ENCODE measurements around the gene MAS1. TPM values are rescaled to one million over a fixed set of nuclear protein-coding genes. Genes with fewer than 3 reads are reported as not detected.

The MAS1 gene
- total and polyA plus RNA-seq, 2 donors (not counting 3 experiments of a cell fraction or from before 2014, with no cell fraction given), result not detected

DNA sequence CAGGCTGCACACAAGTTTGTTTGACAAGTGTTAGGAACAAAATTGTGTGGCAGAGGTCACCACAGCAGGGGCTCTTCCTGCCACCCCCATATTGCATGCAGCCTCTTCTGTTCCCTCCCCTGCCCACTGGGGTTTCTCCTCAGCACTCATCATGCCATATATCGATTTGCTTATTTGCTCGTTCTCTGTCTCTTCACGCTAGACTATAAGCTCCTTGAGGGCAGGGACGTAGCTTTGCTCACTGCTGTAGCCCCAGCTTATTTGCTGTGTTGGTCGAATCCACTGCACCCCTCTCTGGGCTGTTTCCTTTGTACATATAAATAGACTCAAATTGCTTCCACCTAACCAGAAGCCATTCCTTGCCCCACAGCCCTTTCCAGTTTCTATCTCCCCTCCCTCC is 19.6 kb downstream of the MAS1 start:
- Histone ChIP-seq H3K4me1 (ENCODE audit: control insufficient read depth, extremely low read depth, insufficient read depth, low read length) (no peaks in the 10 kb centered on the region), H4K20me1 (replicated peaks; ENCODE audit: control insufficient read depth, extremely low read depth, insufficient read depth, low read length) (no peaks in the 10 kb centered on the region), H3K9ac (replicated peaks; ENCODE audit: extremely low read depth, insufficient read depth, low read length) (no peak overlapping the region), H3K27ac (ENCODE audit: insufficient read depth, low read depth, low read length) (no peak overlapping the region), H3K4me3 (replicated peaks in 1 of 3; ENCODE audit: insufficient read depth in 1 of 3, low read depth in 1 of 3, low read length in 3 of 3) (no peak overlapping the region), H3K79me2 (ENCODE audit: control insufficient read depth, insufficient read depth, low read length) (no peaks in the 10 kb centered on the region), H3K9me3 (replicated peaks; ENCODE audit: control insufficient read depth, insufficient read depth, low read length) (no peaks in the 10 kb centered on the region), H2AFZ (ENCODE audit: low read depth, low read length) (no peak overlapping the region), H3K4me2 (ENCODE audit: insufficient read depth, low read length) (no peak overlapping the region), H3K36me3 (ENCODE audit: control insufficient read depth in 2 of 2, extremely low read depth in 1 of 2, insufficient read depth in 2 of 2, low read length in 2 of 2) (no peaks in the 10 kb centered on the region), H3K27me3 (ENCODE audit: control insufficient read depth in 2 of 2, insufficient read depth in 2 of 2, low read length in 2 of 2) (no peaks in the 10 kb centered on the region), H3K9me1 (replicated peaks; ENCODE audit: control insufficient read depth, extremely low read depth, insufficient read depth, low read length) (no peaks in the 10 kb centered on the region)
- ChIA-PET CTCF (no interaction called here), POLR2A (no interaction called here)
- TF ChIP-seq POLR2AphosphoS5 (IDR thresholded peaks at IDR 0.05; ENCODE audit: insufficient read depth, low read depth, low read length) (no peak), GATA2 (IDR thresholded peaks at IDR 0.05; ENCODE audit: insufficient read depth, insufficient read length, low read depth, low read length) (no peak), FOS (IDR thresholded peaks at IDR 0.05; ENCODE audit: borderline replicate concordance, insufficient read depth, low read length) (no peak), POLR2A (IDR thresholded peaks at IDR 0.05; ENCODE audit: low read depth, low read length) (no peak), MAX (IDR thresholded peaks at IDR 0.05; ENCODE audit: insufficient read depth, insufficient read length) (no peak), MYC (IDR thresholded peaks at IDR 0.05; ENCODE audit: low read depth, low read length) (no peak), EZH2 (IDR thresholded peaks at IDR 0.05; ENCODE audit: borderline replicate concordance, low read depth, low read length, severe bottlenecking) (no peak), JUN (IDR thresholded peaks at IDR 0.05; ENCODE audit: borderline replicate concordance, insufficient read depth, insufficient read length, low read depth) (no peak)
- TF ChIP-seq, protein P1, sequence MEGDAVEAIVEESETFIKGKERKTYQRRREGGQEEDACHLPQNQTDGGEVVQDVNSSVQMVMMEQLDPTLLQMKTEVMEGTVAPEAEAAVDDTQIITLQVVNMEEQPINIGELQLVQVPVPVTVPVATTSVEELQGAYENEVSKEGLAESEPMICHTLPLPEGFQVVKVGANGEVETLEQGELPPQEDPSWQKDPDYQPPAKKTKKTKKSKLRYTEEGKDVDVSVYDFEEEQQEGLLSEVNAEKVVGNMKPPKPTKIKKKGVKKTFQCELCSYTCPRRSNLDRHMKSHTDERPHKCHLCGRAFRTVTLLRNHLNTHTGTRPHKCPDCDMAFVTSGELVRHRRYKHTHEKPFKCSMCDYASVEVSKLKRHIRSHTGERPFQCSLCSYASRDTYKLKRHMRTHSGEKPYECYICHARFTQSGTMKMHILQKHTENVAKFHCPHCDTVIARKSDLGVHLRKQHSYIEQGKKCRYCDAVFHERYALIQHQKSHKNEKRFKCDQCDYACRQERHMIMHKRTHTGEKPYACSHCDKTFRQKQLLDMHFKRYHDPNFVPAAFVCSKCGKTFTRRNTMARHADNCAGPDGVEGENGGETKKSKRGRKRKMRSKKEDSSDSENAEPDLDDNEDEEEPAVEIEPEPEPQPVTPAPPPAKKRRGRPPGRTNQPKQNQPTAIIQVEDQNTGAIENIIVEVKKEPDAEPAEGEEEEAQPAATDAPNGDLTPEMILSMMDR (IDR thresholded peaks at IDR 0.05; ENCODE audit: extremely low read depth in 1 of 2, insufficient read depth in 1 of 2, low read depth in 1 of 2, low read length in 2 of 2), result no peak
- FAIRE-seq (no peak), DNase-seq (ENCODE audit: low read depth, low spot score) (no peak)
- dilution Hi-C loops (cut with MboI; ENCODE audit: extremely low pct_ligation_motif_present, low sequenced_read_pairs) (no loop called here), intact Hi-C loops (cut with micrococcal nuclease) (loop anchor here (5.0 kb wide), 1 partner anchor 698 kb away; no protein-coding TSS in a partner anchor)
- no TSS peak for BruUV-seq (replicated peaks)
